HTR-8/SVneo (cell line): ENCODE data around the gene ALG6.

ENCODE experiments used
- DNase-seq: peaks from one replicate; pipeline ENCODE4 v3.0.0; 2011; ENCODE audit warnings: low spot score, mixed read lengths; ENCODE audit not compliant: insufficient read length
- FAIRE-seq: peaks from 2 replicates; lab custom pipeline; 2011; peaks lifted over from hg19 to GRCh38; lab: Jason Lieb, UNC

ALG6 gene

GRCh38 chr1:63475761-63476160 lies 108.3 kb downstream of the ALG6 start:
- DNase-seq (no peak), FAIRE-seq (no peak)

GRCh38 chr1:63480057-63480456 lies 112.6 kb downstream of the ALG6 start:
- no peak for FAIRE-seq
- DNase-seq = no peak

GRCh38 chr1:63486629-63487028 lies 119.2 kb downstream of the ALG6 start:
- DNase-seq (no peak), FAIRE-seq (no peak)

GRCh38 chr1:63487336-63488065 lies 120.1 kb downstream of the ALG6 start:
- no peak for FAIRE-seq

More at GRCh38 chr1:63487336-63488065, 120.1 kb downstream of the ALG6 start:
- DNase-seq = no peak
